DND-41 (cell line): ENCODE data around the gene CCSAP.

Experiments used
- ATAC-seq: fragments of 200-7000 bp; cut with Tn5 transposase; 3 replicates; pipeline ENCODE4 v1.9.1; 2021; ENCODE audit warnings: low read depth; ENCODE audit not compliant: insufficient read depth
- DNase-seq: peaks from one replicate; pipeline ENCODE4 v3.0.0-alpha.2; 2020
- H2AFZ ChIP-seq: 2 replicates; pipeline ENCODE4 v1.6.0; 2012; ENCODE audit warnings: low read depth, low read length
- H3K27ac ChIP-seq: 2 replicates; pipeline ENCODE4 v1.5.1; 2012; ENCODE audit warnings: low read length, inconsistent platforms
- H3K27me3 ChIP-seq: fragments of 200-600 bp; sonication (generic); 2 replicates; pipeline ENCODE4 v1.6.0; 2012; ENCODE audit warnings: low read length, mild to moderate bottlenecking, inconsistent platforms; ENCODE audit not compliant: insufficient read depth, poor library complexity
- H3K36me3 ChIP-seq: 2 replicates; pipeline ENCODE4 v1.5.1; 2012; ENCODE audit warnings: low read length, inconsistent platforms; ENCODE audit not compliant: insufficient read depth
- H3K4me1 ChIP-seq: 2 replicates; pipeline ENCODE4 v1.5.1; 2012; ENCODE audit warnings: mild to moderate bottlenecking, low read length; ENCODE audit not compliant: insufficient read depth
- H3K4me2 ChIP-seq: 2 replicates; pipeline ENCODE4 v1.6.0; 2012; ENCODE audit warnings: mild to moderate bottlenecking, moderate library complexity, low read length, inconsistent platforms; ENCODE audit not compliant: insufficient read depth
- H3K4me3 ChIP-seq, 2 experiments: fragments of 200-600 bp in 1 of 2; shearing (Covaris generic) in 1 of 2; 2 replicates each; pipeline ENCODE4 v1.5.1; 2012 to 2016; ENCODE audit warnings: inconsistent platforms in 2 of 2, low read length in 2 of 2, mild to moderate bottlenecking in 2 of 2, low read depth in 1 of 2, moderate library complexity in 1 of 2
- H3K79me2 ChIP-seq: 2 replicates; pipeline ENCODE4 v1.6.0; 2012; ENCODE audit warnings: low read length, inconsistent platforms; ENCODE audit not compliant: insufficient read depth
- H3K9ac ChIP-seq: 2 replicates; pipeline ENCODE4 v1.6.0; 2012; ENCODE audit warnings: low read depth, mild to moderate bottlenecking, inconsistent platforms, low read length, moderate library complexity
- H3K9me3 ChIP-seq: 2 replicates; pipeline ENCODE4 v1.5.1; 2012; ENCODE audit warnings: low read length, moderate library complexity, mild to moderate bottlenecking, inconsistent platforms; ENCODE audit not compliant: insufficient read depth, severe bottlenecking
- H4K20me1 ChIP-seq: 2 replicates; pipeline ENCODE4 v1.6.0; 2012; ENCODE audit warnings: low read length; ENCODE audit not compliant: insufficient read depth
- CTCF ChIP-seq: IDR thresholded peaks from 2 replicates; pipeline ENCODE4 v1.5.1; 2012; ENCODE audit warnings: borderline replicate concordance, low read length, moderate library complexity, mild to moderate bottlenecking; ENCODE audit not compliant: poor library complexity, severe bottlenecking; ENCODE audit errors: extremely low read depth
- EZH2 ChIP-seq: IDR thresholded peaks from 3 replicates; pipeline ENCODE4 v1.6.1; 2012; ENCODE audit warnings: borderline replicate concordance, low read depth, mild to moderate bottlenecking, moderate library complexity, low read length, inconsistent platforms; ENCODE audit not compliant: severe bottlenecking

CCSAP gene

DNA sequence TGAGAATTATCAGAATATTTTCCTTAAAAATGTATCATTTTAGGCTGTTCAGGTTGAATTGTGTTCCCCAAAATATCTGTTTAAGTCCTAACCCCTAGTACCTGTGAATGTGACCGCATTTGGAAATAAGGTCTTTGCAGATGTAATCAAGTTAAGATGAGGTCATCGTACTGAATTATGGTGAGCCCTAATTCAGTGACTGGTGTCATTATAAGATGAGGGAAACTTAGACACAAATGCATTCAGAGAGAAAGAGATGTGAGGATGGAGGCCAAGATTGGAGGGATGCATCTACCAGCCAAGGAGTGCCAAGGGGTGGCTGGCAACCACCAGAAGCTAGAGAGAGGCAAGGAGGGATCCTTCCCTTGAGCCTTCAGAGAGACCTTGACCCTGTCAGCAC lies 67.8 kb downstream of the CCSAP start:
- no peaks in the 10 kb centered on the region for H3K27me3 ChIP-seq
- no peak overlapping the region for H3K9ac ChIP-seq
- peaks cover 22% of the 10 kb centered on the region for H3K4me1 ChIP-seq
- H3K79me2 ChIP-seq = peaks cover 83% of the 10 kb centered on the region
- H2AFZ ChIP-seq = no peak overlapping the region
- ATAC-seq = no peak
- TF ChIP-seq CTCF (no peak), EZH2 (no peak)
- H3K27ac ChIP-seq = no peak overlapping the region
- no peak for DNase-seq
- H4K20me1 ChIP-seq = peaks cover 48% of the 10 kb centered on the region
- no peaks in the 10 kb centered on the region for H3K9me3 ChIP-seq
- H3K4me3 ChIP-seq = no peak overlapping the region
- no peaks in the 10 kb centered on the region for H3K36me3 ChIP-seq
- no peak overlapping the region for H3K4me2 ChIP-seq

DNA sequence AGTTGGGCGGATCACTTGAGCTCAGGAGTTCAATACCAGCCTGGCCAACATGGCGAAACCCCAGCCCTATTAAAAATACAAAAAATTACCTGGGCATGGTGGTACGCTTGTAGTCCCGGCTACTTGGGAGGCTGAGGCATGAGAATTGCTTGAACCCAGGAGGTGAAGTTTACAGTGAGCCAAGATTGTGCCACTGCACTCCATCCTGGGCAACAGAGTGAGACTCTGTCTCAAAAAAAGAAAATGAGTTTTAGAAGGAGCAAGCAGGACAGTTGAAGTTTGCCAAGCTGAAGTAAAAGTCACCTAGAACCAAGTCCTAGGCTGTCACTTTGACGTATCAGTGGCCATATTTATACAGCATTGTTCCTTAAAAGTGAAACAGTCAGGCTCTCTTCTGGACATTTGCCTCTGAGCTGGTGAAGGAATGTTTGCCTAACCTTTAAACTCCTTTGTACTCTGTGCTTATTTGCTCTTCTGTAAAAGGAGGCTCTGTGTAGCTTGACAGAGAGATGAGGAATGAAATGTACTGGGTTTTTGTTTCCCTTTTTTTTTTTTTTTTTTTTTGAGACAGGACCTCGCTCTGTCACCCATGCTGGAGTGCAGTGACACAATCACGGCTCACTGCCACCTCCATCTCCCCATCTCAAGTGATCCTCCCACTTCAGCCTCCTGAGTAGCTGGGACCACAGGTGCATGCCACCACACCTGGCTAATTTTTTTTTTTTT lies 69.2 kb downstream of the CCSAP start:
- H3K36me3 ChIP-seq = no peaks in the 10 kb centered on the region
- no peak for TF ChIP-seq EZH2
- no peak for TF ChIP-seq CTCF
- ATAC-seq (no peak), DNase-seq (no peak)
- no peaks in the 10 kb centered on the region for H3K9me3 ChIP-seq
- H3K27me3 ChIP-seq = no peaks in the 10 kb centered on the region
- no peak overlapping the region for H2AFZ ChIP-seq
- no peak overlapping the region for H3K9ac ChIP-seq
- no peak overlapping the region for H3K27ac ChIP-seq
- H4K20me1 ChIP-seq = peaks cover 40% of the 10 kb centered on the region
- no peak overlapping the region for H3K4me3 ChIP-seq
- H3K79me2 ChIP-seq = peaks cover 70% of the 10 kb centered on the region
- peaks cover 24% of the 10 kb centered on the region for H3K4me1 ChIP-seq
- H3K4me2 ChIP-seq = peak overlapping the region; percentile 68; the same call in 1 of the 2 replicates

DNA sequence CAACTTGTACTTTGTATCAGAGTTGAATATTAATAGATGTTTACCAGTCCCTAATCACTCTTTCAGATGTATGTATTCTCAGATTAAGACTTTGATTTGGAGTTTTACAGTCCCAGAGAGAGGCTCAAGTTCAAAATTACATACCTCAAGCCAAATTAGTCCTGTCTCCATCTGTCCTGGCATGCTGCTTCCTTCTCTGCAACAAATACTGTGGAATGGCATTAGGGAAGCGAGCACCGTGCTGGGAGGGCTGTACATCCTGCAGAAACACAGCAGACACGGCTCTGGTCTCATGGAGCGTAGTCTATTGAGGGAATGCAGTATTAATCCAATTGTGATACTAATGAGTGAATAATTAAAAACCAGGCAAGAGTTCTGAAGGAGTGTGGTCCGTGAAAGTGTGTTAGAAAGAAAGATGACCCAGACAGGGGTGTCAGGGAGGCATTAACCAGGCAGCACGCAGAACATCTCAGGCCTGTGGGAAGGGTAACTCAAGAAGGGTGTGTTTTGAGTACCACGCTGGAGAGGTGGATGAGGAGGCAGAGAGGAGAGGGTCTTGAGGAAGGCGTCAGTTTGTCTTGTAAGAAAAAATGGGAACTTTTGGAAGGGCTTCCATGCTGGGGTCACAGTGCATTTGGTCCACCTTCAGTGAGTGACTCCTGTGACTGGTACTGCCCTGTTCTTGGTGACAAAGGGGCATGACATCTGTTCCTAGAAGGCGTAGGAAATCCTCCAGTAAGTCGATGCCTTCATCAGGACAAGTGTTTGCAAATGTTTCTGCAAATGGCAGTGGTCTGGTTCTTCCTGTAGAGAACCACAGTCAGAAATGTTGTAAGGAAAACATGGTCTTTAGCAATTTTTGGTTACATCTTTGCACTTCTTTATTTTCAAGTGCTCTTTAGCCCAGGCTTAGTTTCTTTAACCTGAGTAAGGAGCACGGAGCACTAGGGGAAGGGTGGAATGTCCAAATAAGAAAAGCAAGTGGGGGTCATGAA lies 70.4 kb downstream of the CCSAP start:
- peak overlapping the region; percentile 69; the same call in 1 of the 2 replicates for H3K27ac ChIP-seq
- H3K9me3 ChIP-seq = no peaks in the 10 kb centered on the region
- H3K9ac ChIP-seq = peak overlapping the region; percentile 66
- H3K27me3 ChIP-seq = no peaks in the 10 kb centered on the region
- peaks cover 32% of the 10 kb centered on the region for H4K20me1 ChIP-seq
- H3K4me3 ChIP-seq = peak overlapping the region; percentile 61 to 65; a peak in 3 of 4 replicates
- H3K79me2 ChIP-seq = peaks cover 58% of the 10 kb centered on the region
- peaks cover 24% of the 10 kb centered on the region for H3K4me1 ChIP-seq
- DNase-seq (no peak), ATAC-seq (no peak)
- H3K4me2 ChIP-seq = peak overlapping the region; percentile 68
- no peak for TF ChIP-seq EZH2
- TF ChIP-seq CTCF = no peak
- no peaks in the 10 kb centered on the region for H3K36me3 ChIP-seq
- H2AFZ ChIP-seq = no peak overlapping the region
